Measurements from ENCODE around the gene PRR36.
"Not testable (repeated sequence)": the region's sequence is repeated elsewhere in the genome, so short reads cannot be mapped to it uniquely, and the experiment has no call there.

PRR36 gene

GRCh38 chr19:7874076-7874896, at the start of gene PRR36:
TSS of gene PRR36 (minus strand) at chr19:7874390. CDS start at chr19:7873689, 701 bp downstream.
- no peak for DNase-seq (ENCODE audit: low read depth)

- no peak for DNase-seq (ENCODE audit: low read depth)
These were observed 49.4 kb upstream of the PRR36 start for GRCh38 chr19:7923295-7924191.

GRCh38 chr19:7922836-7923195, 48.6 kb upstream of the PRR36 start:
- DNase-seq (ENCODE audit: low read depth) = no peak

- no peak for DNase-seq (ENCODE audit: low read depth)
These were observed 48.0 kb upstream of the PRR36 start for GRCh38 chr19:7921967-7922835.

DNA sequence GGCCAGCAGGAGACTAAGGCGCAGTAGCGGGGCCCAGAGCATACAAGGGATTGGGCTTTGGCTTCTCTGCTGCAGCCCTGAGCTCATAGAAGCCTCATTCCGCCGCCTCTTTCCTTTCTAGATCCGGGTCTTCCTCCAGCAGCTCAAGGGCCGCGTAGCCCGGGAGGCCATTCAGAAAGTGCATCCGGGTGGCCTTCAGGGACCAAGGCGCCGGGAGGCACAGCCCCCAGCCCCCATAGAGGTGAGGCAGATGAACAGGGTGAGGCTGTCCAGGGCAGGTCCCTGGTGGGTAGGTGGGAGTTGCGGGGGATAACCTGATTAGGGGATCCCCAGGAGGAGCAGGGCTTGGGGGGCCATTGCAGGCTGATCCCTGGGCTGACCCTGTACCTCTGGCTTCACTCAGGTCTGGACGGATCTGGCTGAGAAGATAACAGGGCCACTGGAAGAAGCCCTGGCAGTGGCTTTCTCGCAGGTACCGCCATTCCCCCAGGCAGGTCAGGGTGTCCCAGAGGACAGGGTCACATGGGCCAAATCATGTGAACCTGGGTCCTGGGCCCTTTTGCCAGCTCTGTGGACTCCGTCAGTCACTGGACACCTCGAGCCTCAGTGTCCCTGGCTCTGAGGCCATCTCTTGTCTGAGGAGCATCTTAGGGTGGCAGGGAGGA, 47.2 kb upstream of the PRR36 start:
- no peak for DNase-seq (ENCODE audit: low read depth)

- peak; percentile 97 for DNase-seq (ENCODE audit: low read depth)
These were observed 46.5 kb upstream of the PRR36 start for GRCh38 chr19:7920519-7921301.

DNA sequence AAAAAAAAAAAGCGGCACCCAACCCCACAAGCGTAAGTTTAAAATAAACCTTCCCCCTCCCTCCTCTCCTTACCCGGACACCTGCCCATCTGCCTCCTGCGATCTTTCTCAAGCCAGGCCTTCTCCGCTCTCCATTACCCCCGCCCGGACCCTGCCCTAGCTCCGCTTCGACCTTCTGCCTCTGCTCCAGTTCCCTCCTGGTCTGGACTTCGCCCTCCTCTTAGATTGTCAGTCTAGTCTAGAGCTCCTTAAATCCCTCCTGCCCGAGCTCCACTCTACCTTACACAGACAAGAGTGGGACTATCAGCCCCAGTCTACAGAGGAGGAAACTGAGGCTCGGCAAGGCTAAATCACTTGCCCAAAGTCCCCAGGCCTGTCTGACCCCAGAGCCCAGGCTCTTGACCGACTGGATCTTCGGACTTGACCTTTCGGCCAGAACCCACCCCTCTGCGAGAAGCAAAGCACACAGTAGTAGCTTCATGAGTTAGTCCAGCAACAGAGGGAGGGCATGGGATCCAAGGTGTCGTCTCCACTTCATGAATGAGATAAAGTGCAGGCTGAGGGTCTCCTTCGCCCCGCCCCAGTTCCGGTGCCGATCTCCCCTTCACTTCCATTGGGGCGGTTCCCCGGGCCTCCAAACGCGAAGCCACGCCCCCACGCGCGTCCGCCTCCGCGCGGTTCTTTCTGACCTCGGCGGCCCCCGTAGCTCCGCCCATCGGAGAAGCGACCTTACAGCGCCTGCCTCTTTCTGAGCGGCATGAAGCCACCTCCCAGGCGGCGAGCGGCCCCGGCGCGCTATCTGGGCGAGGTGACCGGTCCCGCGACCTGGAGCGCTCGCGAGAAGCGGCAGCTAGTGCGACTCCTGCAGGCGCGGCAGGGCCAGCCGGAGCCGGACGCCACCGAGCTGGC, 45.7 kb upstream of the PRR36 start, which contains the start of gene SNAPC2:
Gene SNAPC2 (plus strand): TSS at position 729 of the 909 bp plus-strand sequence. CDS start 29 bp downstream, at position 758.
- peak; percentile 95 for DNase-seq (ENCODE audit: low read depth)

DNA sequence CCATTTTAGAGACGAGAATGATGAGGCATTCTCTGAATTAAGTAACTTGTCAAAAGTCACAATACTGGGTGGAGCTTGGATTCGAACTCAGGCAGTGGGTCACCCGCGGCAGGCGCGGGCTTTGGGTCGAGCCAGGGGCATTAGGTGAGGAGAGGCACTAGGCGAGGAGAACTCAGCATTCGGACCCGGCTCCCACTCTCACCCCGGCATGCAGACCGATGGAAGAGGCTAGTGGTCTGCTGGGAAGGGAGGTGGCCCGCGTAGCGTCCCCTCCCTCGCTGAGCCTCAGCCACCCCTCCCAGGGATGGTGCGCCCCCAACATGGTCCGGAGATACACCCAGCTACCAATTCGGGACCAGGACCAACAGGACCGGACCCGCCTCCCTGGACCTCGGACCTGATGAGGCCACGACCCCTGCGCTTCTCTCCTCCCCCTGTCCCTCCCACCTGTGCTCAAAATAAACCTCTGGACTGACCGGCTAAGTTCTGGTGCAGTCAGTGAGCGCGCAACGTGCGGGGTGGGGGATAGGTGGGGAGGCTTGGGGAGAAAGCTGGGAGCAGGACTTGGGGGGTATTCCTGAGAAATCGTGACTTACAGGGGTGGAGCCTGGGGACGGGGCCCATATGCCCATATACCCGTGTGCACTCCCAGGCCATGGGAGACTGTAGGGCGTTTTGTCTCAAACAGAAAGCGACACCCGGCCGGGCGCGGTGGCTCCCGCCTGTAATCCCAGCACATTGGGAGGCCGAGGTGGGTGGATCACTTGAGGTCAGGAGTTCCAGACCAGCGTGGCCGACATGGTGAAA, 44.6 kb upstream of the PRR36 start:
- DNase-seq (ENCODE audit: low read depth) = no peak

GRCh38 chr19:7918062-7918614, 43.9 kb upstream of the PRR36 start:
- DNase-seq (ENCODE audit: low read depth) = not testable (repeated sequence)

- DNase-seq (ENCODE audit: low read depth) = peak; percentile 45
These were observed 43.3 kb upstream of the PRR36 start for GRCh38 chr19:7917267-7918061.

DNA sequence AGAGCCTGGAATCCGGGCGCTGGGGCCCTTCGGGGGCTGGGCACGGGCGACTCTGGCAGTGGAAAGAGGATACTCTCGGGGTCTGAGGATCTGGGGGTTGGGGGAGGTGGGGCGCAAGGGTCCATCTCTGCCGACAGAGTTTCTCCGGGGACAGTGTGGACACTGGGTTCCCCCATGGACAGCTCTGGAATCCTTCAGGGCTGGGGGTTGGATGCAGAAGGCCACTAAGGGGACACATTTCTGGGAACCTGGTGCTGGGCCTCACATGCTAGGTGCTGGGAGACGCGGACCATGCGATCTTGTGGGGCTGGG, 42.7 kb upstream of the PRR36 start:
- DNase-seq (ENCODE audit: low read depth) = no peak

GRCh38 chr19:7916103-7916954, 42.1 kb upstream of the PRR36 start:
- peak; percentile 46 for DNase-seq (ENCODE audit: low read depth)

DNA sequence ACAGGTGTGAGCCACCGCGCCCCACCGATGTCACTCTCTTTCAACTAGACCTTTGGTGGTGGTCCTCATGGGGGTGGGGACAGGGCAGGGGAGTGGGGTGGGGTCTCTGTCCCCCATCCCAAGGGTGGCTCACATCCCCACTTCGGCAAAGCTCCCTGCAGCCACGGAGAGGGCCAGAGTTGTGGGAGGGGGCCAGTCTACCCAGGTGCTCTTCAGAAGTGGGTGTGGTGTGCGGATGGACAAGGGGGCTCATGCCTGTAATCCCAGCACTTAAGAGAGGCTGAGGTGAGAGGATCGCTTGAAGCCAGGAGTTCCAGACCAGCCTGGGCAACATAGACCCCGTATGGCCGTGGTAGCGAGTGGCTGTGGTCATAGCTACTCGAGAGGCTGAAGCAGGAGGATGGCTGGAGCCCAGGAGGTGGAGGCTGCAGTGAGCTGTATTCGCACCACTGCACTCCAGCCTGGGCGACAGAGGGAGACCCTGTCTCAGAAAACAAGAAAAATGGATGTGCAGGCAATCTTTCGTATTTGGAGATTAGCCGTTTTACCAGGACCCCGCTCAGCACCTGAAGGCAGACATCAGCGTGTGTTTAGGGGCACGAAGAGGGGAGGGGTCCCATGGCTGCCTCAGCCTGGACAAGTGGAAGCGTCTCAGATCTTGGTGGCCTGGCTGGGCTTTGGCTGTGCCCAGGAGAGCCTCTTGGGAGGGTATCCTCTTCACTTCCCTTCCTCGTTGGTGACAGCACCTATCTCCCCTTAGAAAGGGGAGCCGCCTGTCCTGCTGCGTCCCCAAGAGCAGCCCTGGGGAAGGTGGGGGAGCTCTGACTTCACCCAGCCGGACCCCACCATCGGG, 41.3 kb upstream of the PRR36 start:
- DNase-seq (ENCODE audit: low read depth) = no peak

DNA sequence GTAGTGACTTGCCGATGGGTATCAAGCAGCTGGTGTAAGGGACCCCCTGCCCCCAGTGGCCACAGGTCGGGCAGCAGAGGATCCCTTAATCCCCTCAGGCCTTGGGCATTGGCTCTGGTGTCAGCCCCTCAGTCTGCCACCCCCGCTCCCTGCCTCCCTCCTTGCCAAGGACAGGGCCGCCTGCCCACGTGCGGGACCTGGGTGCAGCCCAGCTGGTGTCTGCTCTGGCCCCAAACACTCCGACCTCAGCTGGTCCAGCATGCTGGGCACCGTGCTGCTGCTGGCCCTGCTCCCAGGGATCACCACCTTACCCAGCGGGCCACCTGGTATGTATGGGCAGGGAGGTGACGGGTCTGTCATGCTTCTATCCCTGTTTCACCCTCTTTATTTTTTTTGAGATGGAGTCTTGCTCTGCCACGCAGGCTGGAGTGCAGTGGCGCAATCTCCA, 40.4 kb upstream of the PRR36 start, which contains the start of gene TGFBR3L:
Gene TGFBR3L (plus strand): TSS at position 233 of the 448 bp plus-strand sequence.
- DNase-seq (ENCODE audit: low read depth) = no peak

GRCh38 chr19:7914099-7914498, 39.9 kb upstream of the PRR36 start:
- no peak for DNase-seq (ENCODE audit: low read depth)

- DNase-seq (ENCODE audit: low read depth) = no peak
These were observed 39.5 kb upstream of the PRR36 start for GRCh38 chr19:7913652-7914051.

All from activated T-cell treated with anti-CD3 and anti-CD28 coated beads for 24 hours (primary cell).